Esophagus squamous epithelium (tissue), 5 donors: Measurements from ENCODE around the gene ACCSL. TPM values are rescaled to one million over a fixed set of nuclear protein-coding genes. Genes with fewer than 3 reads are reported as not detected.

Source experiments
- DNase-seq: peaks from one replicate; lab custom pipeline; 2025; lab: John Stamatoyannopoulos, UW
- H3K27ac ChIP-seq, 4 donors: fragments of 200-600 bp; sonication (generic); one replicate each; pipeline ENCODE4 v1.5.1; 2016 to 2019; ENCODE audit warnings: mild to moderate bottlenecking in 1 of 4
- H3K27me3 ChIP-seq, 4 donors: fragments of 200-600 bp; sonication (generic); 1 replicate in 3 of 4; 2 replicates in 1 of 4; pipeline versions ENCODE4 v1.5.1 to v1.6.0; 2017 to 2021; ENCODE audit warnings: antibody characterized with exemption in 1 of 4
- H3K36me3 ChIP-seq, 3 donors: fragments of 200-600 bp; sonication (generic); one replicate each; pipeline ENCODE4 v1.5.1; 2016 to 2019
- H3K4me1 ChIP-seq, 3 donors: fragments of 200-600 bp; sonication (generic); one replicate each; pipeline ENCODE4 v1.5.1; 2017 to 2019
- H3K4me3 ChIP-seq, 4 donors: fragments of 200-600 bp; sonication (generic); 1 replicate in 3 of 4; 2 replicates in 1 of 4; pipeline ENCODE4 v1.5.1; 2016 to 2019; ENCODE audit warnings: mild to moderate bottlenecking in 2 of 4, moderate library complexity in 1 of 4
- H3K9me3 ChIP-seq, 3 donors: fragments of 200-600 bp; sonication (generic); one replicate each; pipeline ENCODE4 v1.5.1; 2016 to 2019
- POLR2A ChIP-seq, 4 donors: fragments of 450-650 bp; IDR thresholded peaks; one replicate each; pipeline ENCODE4 v1.6.1; 2017; ENCODE audit warnings: antibody characterized with exemption in 4 of 4, mild to moderate bottlenecking in 4 of 4, moderate library complexity in 3 of 4
- WGBS, 2 donors: methylation state at CpG; one replicate each; pipeline ENCODE4 v1.1.5; 2018; 5-methylcytosine and 5-hydroxymethylcytosine counted together
- intact Hi-C: fragments of 100-400 bp; cut with DNase I; formaldehyde crosslinking; loops from one replicate; pipeline ENCODE4 v1.15.0; 2022
- total RNA-seq, 4 donors: library from RNA; depleted of rRNA; stranded (reverse); fragments of >200 nt; gene quantifications; one replicate each; pipeline ENCODE4 v1.1.0, GENCODE V29; 2016
- TF ChIP-seq, protein P1 (sequence below), 6 experiments: fragments of 450-650 bp in 4 of 6; fragments of 200-600 bp in 2 of 6; sonication (generic) in 2 of 6; IDR thresholded peaks; one replicate each; pipeline ENCODE4 v1.5.1; 2016 to 2019; ENCODE audit warnings: antibody characterized with exemption in 6 of 6, mild to moderate bottlenecking in 4 of 6, moderate library complexity in 4 of 6
- donor health status: DM: yes; HTN: yes; CAD: no.

Gene ACCSL
- total RNA-seq, 4 donors from 2014 or later, result not detected

DNA sequence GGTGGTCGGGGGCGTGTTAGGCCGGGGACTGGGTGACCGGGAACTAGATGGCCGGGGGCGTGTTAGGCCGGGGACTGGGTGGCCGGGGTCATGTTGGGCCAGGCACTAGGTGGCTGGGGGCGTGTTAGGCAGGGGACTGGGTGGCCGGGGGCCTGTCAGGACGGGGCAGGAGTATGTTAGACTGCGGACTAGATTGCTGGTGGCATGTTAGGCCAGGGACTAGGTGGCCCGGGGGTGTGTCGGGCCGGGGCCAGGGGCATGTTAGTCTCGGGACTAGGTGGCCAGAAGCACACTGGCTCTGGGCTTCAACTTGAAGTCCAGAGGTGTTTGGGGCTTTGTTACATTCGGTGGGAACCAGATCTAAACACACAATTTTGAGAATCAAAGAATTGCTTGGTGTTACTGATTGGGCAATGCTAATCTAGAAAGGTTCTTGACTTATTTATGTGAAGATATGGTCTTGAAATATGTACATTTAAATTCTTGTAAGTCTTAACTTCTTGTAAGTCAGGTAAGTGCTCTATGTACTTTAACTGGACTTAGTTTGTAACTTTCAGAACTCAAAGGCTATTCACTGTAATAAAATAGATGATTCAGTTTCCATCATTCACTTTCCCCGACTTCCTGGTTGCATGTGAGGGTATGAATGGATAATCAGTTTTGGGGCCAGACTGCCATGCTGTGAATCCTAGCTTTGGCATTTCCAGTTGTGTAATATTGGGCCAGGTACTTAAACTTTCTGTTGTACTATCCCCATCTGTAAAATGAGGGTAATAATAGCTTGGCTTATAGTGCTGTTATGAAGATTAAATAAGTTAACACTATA is 48.8 kb downstream of the ACCSL start:
- intact Hi-C loops, result loop anchor here (10.0 kb wide), 1 partner anchor 438 kb away; no protein-coding TSS in a partner anchor

DNA sequence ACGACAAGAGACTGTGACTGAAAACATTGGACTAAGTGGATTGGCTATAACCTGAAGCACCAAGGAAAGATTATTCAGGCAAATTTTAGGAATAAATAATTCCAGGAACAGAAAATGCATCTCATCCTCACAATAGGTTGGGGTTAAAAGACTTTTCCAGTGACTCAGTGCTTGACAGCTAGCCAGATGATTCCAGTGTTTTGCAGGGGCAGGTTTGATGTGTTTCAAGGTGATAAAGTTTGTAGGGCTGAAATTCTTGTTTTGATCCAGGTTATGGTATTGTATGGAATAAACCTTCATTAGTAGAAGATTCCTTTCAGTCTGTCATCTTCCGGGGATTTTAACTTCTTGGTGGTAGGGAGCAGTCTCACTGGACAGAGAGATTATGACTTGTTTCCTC is 50.0 kb downstream of the ACCSL start:
- Histone ChIP-seq H3K4me1 (peaks cover 10 to 39% (median 19%) of the 10 kb centered on the region in 3 donors), H3K4me3 (no peak overlapping the region), H3K27ac (peak overlapping the region in 1 of 4 donors; percentile 6), H3K9me3 (no peaks in the 10 kb centered on the region), H3K27me3 (no peaks in the 10 kb centered on the region), H3K36me3 (peaks cover 0 to 9% (median 0%) of the 10 kb centered on the region in 3 donors)
- no peak for TF ChIP-seq POLR2A (IDR thresholded peaks at IDR 0.05)
- TF ChIP-seq, protein P1, sequence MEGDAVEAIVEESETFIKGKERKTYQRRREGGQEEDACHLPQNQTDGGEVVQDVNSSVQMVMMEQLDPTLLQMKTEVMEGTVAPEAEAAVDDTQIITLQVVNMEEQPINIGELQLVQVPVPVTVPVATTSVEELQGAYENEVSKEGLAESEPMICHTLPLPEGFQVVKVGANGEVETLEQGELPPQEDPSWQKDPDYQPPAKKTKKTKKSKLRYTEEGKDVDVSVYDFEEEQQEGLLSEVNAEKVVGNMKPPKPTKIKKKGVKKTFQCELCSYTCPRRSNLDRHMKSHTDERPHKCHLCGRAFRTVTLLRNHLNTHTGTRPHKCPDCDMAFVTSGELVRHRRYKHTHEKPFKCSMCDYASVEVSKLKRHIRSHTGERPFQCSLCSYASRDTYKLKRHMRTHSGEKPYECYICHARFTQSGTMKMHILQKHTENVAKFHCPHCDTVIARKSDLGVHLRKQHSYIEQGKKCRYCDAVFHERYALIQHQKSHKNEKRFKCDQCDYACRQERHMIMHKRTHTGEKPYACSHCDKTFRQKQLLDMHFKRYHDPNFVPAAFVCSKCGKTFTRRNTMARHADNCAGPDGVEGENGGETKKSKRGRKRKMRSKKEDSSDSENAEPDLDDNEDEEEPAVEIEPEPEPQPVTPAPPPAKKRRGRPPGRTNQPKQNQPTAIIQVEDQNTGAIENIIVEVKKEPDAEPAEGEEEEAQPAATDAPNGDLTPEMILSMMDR (IDR thresholded peaks at IDR 0.05), result no peak
- intact Hi-C loops, result loop anchor here (10.0 kb wide), 1 partner anchor 437 kb away; no protein-coding TSS in a partner anchor
- no peak for DNase-seq
- 38 to 50% methylated on average over 2 of the region's 2 CpGs for WGBS, 2 donors

More for the DNA sequence above, 48.8 kb downstream of the ACCSL start:
- H3K9me3 ChIP-seq, result no peaks in the 10 kb centered on the region
- TF ChIP-seq, protein P1 (IDR thresholded peaks at IDR 0.05), result no peak
- no peak for TF ChIP-seq POLR2A (IDR thresholded peaks at IDR 0.05)
- H3K27ac ChIP-seq, result peak overlapping the region in 3 of 4 donors; percentile 55 to 80 (median 78)
- DNase-seq, result no peak
- peak overlapping the region; percentile 70 to 99 (median 86) for H3K4me3 ChIP-seq
- H3K27me3 ChIP-seq, result no peaks in the 10 kb centered on the region
- H3K36me3 ChIP-seq, result peaks cover 0 to 9% (median 0%) of the 10 kb centered on the region in 3 donors
- H3K4me1 ChIP-seq, result peaks cover 10 to 39% (median 19%) of the 10 kb centered on the region in 3 donors
- 9 to 34% methylated on average over 4 to 7 of the region's 18 CpGs for WGBS, 2 donors

DNA sequence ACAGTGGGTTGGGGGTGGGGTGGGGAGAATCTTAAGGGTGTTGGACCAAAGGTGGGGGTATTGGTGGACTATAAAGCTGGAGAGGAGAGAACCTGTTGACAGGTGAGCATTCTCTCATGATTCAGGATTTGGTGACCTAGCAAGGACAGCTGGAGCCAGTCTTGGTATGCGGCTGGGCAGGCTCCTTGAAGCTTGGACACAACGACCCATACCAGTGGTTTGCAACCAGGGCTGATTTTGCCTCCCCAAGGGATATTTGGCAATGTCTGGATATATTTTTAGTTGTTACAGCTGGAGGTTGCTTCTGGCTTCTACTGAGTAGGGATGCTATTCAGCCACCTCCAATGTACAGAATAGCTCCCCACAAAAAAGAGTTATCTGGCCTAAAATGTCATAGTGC is 53.3 kb downstream of the ACCSL start:
- H3K4me1 ChIP-seq, result peaks cover 4 to 23% (median 16%) of the 10 kb centered on the region in 3 donors
- no peaks in the 10 kb centered on the region for H3K9me3 ChIP-seq
- H3K36me3 ChIP-seq, result peaks cover 0 to 9% (median 0%) of the 10 kb centered on the region in 3 donors
- WGBS, 2 donors, result 81 to 100% methylated on average over 2 of the region's 2 CpGs
- no peaks in the 10 kb centered on the region for H3K27me3 ChIP-seq
- DNase-seq, result no peak
- intact Hi-C loops, result no loop called here
- TF ChIP-seq, protein P1 (IDR thresholded peaks at IDR 0.05), result no peak
- no peak overlapping the region for H3K27ac ChIP-seq
- H3K4me3 ChIP-seq, result no peak overlapping the region

DNA sequence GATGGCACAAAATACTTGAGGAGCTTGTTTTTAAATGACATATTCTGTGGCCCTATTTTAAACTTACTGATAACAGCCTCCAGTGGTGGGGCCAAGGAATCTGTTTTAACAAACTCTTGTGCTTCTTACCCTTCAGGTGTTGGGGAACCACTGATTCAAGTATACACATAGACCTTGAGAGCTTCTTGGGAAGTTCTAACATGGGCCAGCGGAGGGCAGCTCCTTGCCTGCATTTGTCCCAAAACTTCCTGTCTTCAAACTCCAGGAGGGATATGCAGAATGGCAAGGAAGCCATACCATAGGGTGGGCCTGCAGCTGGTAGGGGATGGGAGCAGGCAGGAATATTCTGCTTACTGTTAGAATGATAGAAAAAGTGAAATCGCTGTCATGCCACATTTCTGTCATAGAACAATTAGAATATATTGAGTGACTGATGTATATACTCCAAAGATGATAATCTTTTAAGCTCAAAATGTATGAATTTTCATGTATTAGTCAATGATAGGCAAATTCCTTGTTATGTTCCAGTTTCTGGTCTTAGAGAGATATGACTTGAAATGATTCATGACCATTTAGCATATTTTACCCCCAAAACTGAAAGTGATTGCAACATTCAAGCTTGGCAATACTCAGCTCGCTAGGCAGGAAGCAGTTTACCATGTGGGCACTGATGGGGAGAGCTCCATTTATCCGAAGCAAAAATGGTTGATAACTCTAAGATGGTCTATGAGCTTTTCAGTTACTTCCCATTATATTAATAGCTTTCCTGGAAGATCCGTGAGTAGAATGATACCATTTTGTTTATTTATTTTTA is 56.9 kb downstream of the ACCSL start:
- DNase-seq, result no peak
- WGBS, 2 donors, result 75 to 81% methylated on average over 4 of the region's 5 CpGs
- peaks cover 4 to 32% (median 11%) of the 10 kb centered on the region in 3 donors for H3K36me3 ChIP-seq
- no peaks in the 10 kb centered on the region for H3K27me3 ChIP-seq
- no peak overlapping the region for H3K27ac ChIP-seq
- H3K4me1 ChIP-seq, result no peaks in the 10 kb centered on the region
- H3K4me3 ChIP-seq, result no peak overlapping the region
- intact Hi-C loops, result no loop called here
- TF ChIP-seq, protein P1 (IDR thresholded peaks at IDR 0.05), result no peak
- TF ChIP-seq POLR2A (IDR thresholded peaks at IDR 0.05), result no peak
- no peaks in the 10 kb centered on the region for H3K9me3 ChIP-seq
